HepG2 (cell line): Measurements from ENCODE around the gene RABGAP1. TPM values are rescaled to one million over a fixed set of nuclear protein-coding genes. Genes with fewer than 3 reads are reported as not detected.

Experiments used
- GABPB1 ChIP-seq: IDR thresholded peaks from 2 replicates; pipeline ENCODE4 v1.6.1; 2016; ENCODE audit warnings: mild to moderate bottlenecking, missing genetic modification reagents, moderate library complexity, missing compliant biosample characterization
- KAT7 ChIP-seq: IDR thresholded peaks from 2 replicates; pipeline ENCODE4 v1.6.1; 2018; ENCODE audit warnings: borderline replicate concordance, missing compliant biosample characterization
- KDM5A ChIP-seq: fragments of 200-600 bp; sonication (generic); IDR thresholded peaks from 2 replicates; pipeline ENCODE4 v1.7.0; 2018; ENCODE audit warnings: antibody characterized with exemption, mild to moderate bottlenecking, low read length, borderline replicate concordance
- NONO ChIP-seq, 2 experiments: fragments of 450-650 bp in 1 of 2; sonication (generic) in 1 of 2; formaldehyde crosslinking in 1 of 2; IDR thresholded peaks in 1 of 2; conservative IDR thresholded peaks in 1 of 2; 2 replicates each; pipeline versions ENCODE4 v1.6.1 to v1.8.0; 2017 to 2022; ENCODE audit warnings: mild to moderate bottlenecking in 1 of 2, missing genetic modification reagents in 1 of 2, moderate library complexity in 1 of 2
- SIX4 ChIP-seq: sonication (generic); formaldehyde crosslinking; IDR thresholded peaks from 2 replicates; pipeline ENCODE4 v1.4.0; 2020; ENCODE audit warnings: missing genetic modification reagents
- TEAD2 ChIP-seq: sonication (generic); formaldehyde crosslinking; IDR thresholded peaks from 2 replicates; pipeline ENCODE4 v1.9.0; 2021; ENCODE audit warnings: missing genetic modification reagents
- ZNF501 ChIP-seq: sonication (generic); formaldehyde crosslinking; IDR thresholded peaks from 2 replicates; pipeline ENCODE4 v1.5.1; 2020; ENCODE audit warnings: mild to moderate bottlenecking, moderate library complexity, missing genetic modification reagents
- ZNF850 ChIP-seq: sonication (generic); formaldehyde crosslinking; conservative IDR thresholded peaks from 2 replicates; pipeline ENCODE4 v1.9.0; 2021; ENCODE audit warnings: mild to moderate bottlenecking, missing genetic modification reagents
- ZZZ3 ChIP-seq: sonication (generic); formaldehyde crosslinking; IDR thresholded peaks from 2 replicates; pipeline ENCODE4 v1.4.0; 2020; ENCODE audit warnings: missing genetic modification reagents, mild to moderate bottlenecking, borderline replicate concordance
- polyA plus RNA-seq, 8 experiments: library from polyadenylated mRNA; depleted of rRNA in 3 of 8; stranded (reverse) in 7 of 8; unstranded in 1 of 8; fragments of >200 nt; fragmentation: Illumina TruSeq in 4 of 8; extraction: Trizol in 4 of 8; gene quantifications; 2 replicates each; pipeline versions ENCODE4 v1.2.1 to v1.2.3, GENCODE V29; 2011 to 2016; ENCODE audit warnings: low read depth in 4 of 8, missing spikeins in 1 of 8, mixed read lengths in 1 of 8; ENCODE audit not compliant: insufficient read depth in 1 of 8
- total RNA-seq, 5 experiments: library from RNA; depleted of rRNA; stranded (reverse); fragments of >200 nt; fragmentation: Illumina TruSeq; extraction: Trizol; gene quantifications; 2 replicates each; pipeline ENCODE4 v1.2.3, GENCODE V29; 2016; ENCODE audit warnings: low read depth in 1 of 5
- TF ChIP-seq, protein P1 (sequence below): sonication (generic); formaldehyde crosslinking; conservative IDR thresholded peaks from 2 replicates; pipeline ENCODE4 v1.4.0; 2020; ENCODE audit warnings: missing genetic modification reagents
- TF ChIP-seq, protein P2 (sequence below), 2 experiments: sonication (generic) in 1 of 2; formaldehyde crosslinking in 1 of 2; IDR thresholded peaks; 2 replicates each; pipeline versions ENCODE4 v1.4.0 to v1.6.1; 2018 to 2020; ENCODE audit warnings: missing genetic modification reagents in 2 of 2, borderline replicate concordance in 1 of 2, low read depth in 1 of 2, mild to moderate bottlenecking in 1 of 2, missing biosample characterization in 1 of 2
- TF ChIP-seq, protein P3 (sequence below): sonication (generic); formaldehyde crosslinking; IDR thresholded peaks from 2 replicates; pipeline ENCODE4 v1.8.0; 2022; ENCODE audit warnings: missing genetic modification reagents, mild to moderate bottlenecking, inconsistent platforms, borderline replicate concordance
- TF ChIP-seq, protein P4 (sequence below): sonication (generic); formaldehyde crosslinking; conservative IDR thresholded peaks from 2 replicates; pipeline ENCODE4 v1.8.1; 2023; ENCODE audit warnings: missing genetic modification reagents
- TF ChIP-seq, protein P5 (sequence below): sonication (generic); formaldehyde crosslinking; IDR thresholded peaks from 2 replicates; pipeline ENCODE4 v1.5.0; 2020; ENCODE audit warnings: missing genetic modification reagents
- TF ChIP-seq, protein P6 (sequence below): IDR thresholded peaks from 2 replicates; pipeline ENCODE4 v1.4.0; 2020; ENCODE audit warnings: mild to moderate bottlenecking, missing genetic modification reagents

Gene RABGAP1
- total and polyA plus RNA-seq, 2 of the 13 experiments (the other 11 are each of a cell fraction or from before 2014, with no cell fraction given), result 19.1 to 19.3 TPM

DNA sequence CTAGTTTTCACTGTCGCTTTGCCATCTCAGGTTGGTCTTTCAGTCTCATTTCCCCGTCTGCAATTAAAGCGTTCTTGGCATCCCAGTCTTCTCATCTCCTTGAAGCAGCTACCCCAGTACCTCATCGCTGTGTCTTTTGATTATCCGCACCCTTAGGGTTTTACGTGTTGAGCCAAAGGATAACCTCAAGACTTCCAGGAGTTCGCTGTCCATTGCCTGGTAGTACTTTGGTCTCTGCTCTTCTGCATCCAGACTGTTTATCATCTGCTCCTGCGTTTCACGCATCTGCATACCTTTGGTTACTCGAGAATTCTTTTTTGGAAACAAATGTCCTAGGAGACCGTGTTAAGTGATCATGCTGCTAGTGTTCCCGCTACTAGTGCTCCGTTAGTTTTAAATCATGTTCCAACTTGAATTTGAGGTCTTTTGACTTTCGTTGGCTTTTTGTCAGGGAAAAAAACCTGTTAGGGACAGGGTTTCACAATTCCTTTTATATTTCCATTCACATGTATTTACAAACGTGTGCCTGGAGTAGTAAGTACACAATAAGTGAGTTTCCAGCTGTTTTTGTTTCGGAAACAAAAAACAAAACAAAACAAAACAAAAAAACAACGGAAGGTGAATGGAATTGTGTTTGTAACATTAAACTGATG lies 888 bp downstream of the RABGAP1 start (continued):
- TF ChIP-seq, protein P1, sequence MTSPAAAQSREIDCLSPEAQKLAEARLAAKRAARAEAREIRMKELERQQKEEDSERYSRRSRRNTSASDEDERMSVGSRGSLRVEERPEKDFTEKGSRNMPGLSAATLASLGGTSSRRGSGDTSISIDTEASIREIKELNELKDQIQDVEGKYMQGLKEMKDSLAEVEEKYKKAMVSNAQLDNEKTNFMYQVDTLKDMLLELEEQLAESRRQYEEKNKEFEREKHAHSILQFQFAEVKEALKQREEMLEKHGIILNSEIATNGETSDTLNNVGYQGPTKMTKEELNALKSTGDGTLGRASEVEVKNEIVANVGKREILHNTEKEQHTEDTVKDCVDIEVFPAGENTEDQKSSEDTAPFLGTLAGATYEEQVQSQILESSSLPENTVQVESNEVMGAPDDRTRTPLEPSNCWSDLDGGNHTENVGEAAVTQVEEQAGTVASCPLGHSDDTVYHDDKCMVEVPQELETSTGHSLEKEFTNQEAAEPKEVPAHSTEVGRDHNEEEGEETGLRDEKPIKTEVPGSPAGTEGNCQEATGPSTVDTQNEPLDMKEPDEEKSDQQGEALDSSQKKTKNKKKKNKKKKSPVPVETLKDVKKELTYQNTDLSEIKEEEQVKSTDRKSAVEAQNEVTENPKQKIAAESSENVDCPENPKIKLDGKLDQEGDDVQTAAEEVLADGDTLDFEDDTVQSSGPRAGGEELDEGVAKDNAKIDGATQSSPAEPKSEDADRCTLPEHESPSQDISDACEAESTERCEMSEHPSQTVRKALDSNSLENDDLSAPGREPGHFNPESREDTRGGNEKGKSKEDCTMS (CRISPR knock-in tag), result no peak
- TF ChIP-seq, protein P2, sequence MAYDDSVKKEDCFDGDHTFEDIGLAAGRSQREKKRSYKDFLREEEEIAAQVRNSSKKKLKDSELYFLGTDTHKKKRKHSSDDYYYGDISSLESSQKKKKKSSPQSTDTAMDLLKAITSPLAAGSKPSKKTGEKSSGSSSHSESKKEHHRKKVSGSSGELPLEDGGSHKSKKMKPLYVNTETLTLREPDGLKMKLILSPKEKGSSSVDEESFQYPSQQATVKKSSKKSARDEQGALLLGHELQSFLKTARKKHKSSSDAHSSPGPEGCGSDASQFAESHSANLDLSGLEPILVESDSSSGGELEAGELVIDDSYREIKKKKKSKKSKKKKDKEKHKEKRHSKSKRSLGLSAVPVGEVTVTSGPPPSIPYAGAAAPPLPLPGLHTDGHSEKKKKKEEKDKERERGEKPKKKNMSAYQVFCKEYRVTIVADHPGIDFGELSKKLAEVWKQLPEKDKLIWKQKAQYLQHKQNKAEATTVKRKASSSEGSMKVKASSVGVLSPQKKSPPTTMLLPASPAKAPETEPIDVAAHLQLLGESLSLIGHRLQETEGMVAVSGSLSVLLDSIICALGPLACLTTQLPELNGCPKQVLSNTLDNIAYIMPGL (CRISPR knock-in tag; IDR thresholded peaks at IDR 0.05; ENCODE audit: borderline replicate concordance in 1 of 2, low read depth in 1 of 2), result 0 out of 4 replicates have a peak, but pooled peaks of 1 of the 2 experiments have one; percentile 9
- TF ChIP-seq TEAD2, result no peak
- TF ChIP-seq, protein P3, sequence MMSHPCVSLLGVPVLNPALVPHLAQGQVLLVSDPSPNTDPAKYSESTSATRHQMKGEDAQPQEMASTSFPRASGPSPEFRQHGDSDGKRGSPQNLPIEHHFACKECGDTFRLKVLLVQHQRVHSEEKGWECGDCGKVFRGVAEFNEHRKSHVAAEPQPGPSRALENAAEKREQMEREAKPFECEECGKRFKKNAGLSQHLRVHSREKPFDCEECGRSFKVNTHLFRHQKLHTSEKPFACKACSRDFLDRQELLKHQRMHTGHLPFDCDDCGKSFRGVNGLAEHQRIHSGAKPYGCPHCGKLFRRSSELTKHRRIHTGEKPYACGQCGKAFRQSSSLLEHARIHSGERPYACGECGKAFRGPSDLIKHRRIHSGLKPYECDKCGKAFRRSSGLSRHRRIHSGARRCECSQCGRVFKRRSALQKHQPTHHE (CRISPR knock-in tag), result no peak
- TF ChIP-seq KAT7 (CRISPR knock-in tag), result no peak
- TF ChIP-seq GABPB1 (CRISPR knock-in tag), result no peak
- 0 out of 2 replicates have a peak, but pooled peaks have one; percentile 31 for TF ChIP-seq ZNF501 (CRISPR knock-in tag)
- TF ChIP-seq, protein P4, sequence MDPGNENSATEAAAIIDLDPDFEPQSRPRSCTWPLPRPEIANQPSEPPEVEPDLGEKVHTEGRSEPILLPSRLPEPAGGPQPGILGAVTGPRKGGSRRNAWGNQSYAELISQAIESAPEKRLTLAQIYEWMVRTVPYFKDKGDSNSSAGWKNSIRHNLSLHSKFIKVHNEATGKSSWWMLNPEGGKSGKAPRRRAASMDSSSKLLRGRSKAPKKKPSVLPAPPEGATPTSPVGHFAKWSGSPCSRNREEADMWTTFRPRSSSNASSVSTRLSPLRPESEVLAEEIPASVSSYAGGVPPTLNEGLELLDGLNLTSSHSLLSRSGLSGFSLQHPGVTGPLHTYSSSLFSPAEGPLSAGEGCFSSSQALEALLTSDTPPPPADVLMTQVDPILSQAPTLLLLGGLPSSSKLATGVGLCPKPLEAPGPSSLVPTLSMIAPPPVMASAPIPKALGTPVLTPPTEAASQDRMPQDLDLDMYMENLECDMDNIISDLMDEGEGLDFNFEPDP, result no peak
- TF ChIP-seq, protein P5, sequence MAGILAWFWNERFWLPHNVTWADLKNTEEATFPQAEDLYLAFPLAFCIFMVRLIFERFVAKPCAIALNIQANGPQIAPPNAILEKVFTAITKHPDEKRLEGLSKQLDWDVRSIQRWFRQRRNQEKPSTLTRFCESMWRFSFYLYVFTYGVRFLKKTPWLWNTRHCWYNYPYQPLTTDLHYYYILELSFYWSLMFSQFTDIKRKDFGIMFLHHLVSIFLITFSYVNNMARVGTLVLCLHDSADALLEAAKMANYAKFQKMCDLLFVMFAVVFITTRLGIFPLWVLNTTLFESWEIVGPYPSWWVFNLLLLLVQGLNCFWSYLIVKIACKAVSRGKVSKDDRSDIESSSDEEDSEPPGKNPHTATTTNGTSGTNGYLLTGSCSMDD (CRISPR knock-in tag), result no peak
- no peak for TF ChIP-seq ZZZ3
- TF ChIP-seq, protein P6, sequence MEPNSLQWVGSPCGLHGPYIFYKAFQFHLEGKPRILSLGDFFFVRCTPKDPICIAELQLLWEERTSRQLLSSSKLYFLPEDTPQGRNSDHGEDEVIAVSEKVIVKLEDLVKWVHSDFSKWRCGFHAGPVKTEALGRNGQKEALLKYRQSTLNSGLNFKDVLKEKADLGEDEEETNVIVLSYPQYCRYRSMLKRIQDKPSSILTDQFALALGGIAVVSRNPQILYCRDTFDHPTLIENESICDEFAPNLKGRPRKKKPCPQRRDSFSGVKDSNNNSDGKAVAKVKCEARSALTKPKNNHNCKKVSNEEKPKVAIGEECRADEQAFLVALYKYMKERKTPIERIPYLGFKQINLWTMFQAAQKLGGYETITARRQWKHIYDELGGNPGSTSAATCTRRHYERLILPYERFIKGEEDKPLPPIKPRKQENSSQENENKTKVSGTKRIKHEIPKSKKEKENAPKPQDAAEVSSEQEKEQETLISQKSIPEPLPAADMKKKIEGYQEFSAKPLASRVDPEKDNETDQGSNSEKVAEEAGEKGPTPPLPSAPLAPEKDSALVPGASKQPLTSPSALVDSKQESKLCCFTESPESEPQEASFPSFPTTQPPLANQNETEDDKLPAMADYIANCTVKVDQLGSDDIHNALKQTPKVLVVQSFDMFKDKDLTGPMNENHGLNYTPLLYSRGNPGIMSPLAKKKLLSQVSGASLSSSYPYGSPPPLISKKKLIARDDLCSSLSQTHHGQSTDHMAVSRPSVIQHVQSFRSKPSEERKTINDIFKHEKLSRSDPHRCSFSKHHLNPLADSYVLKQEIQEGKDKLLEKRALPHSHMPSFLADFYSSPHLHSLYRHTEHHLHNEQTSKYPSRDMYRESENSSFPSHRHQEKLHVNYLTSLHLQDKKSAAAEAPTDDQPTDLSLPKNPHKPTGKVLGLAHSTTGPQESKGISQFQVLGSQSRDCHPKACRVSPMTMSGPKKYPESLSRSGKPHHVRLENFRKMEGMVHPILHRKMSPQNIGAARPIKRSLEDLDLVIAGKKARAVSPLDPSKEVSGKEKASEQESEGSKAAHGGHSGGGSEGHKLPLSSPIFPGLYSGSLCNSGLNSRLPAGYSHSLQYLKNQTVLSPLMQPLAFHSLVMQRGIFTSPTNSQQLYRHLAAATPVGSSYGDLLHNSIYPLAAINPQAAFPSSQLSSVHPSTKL (CRISPR knock-in tag), result 0 out of 2 replicates have a peak, but pooled peaks have one; percentile 4
- TF ChIP-seq ZNF850, result 0 out of 2 replicates have a peak, but pooled peaks have one; percentile 61
- no peak for TF ChIP-seq NONO (IDR thresholded peaks at IDR 0.05)
- 0 out of 2 replicates have a peak, but pooled peaks have one; percentile 10 for TF ChIP-seq NONO (CRISPR knock-in tag; conservative IDR thresholded peaks at IDR 0.05)
- TF ChIP-seq SIX4 (CRISPR knock-in tag), result no peak
- TF ChIP-seq KDM5A, result 0 out of 2 replicates have a peak, but pooled peaks have one; percentile 28
